ENCODE data around the gene FN3KRP. TPM values are rescaled to one million over a fixed set of nuclear protein-coding genes. Genes with fewer than 3 reads are reported as not detected.

FN3KRP gene, protein sequence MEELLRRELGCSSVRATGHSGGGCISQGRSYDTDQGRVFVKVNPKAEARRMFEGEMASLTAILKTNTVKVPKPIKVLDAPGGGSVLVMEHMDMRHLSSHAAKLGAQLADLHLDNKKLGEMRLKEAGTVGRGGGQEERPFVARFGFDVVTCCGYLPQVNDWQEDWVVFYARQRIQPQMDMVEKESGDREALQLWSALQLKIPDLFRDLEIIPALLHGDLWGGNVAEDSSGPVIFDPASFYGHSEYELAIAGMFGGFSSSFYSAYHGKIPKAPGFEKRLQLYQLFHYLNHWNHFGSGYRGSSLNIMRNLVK
- total RNA-seq, result 10 to 100 TPM; 34.5 to 40.0 TPM
- polyA plus RNA-seq (2013, experiment 1 of 2), result 32.5 TPM
- 33.8 TPM for polyA plus RNA-seq (2013, experiment 2 of 2)
- long read RNA-seq, experiment 1, transcript FN3KRP-201 (6 exons, 1,849 nt), result major isoform, 9 of 21 reads
- long read RNA-seq, experiment 1, partial matches to known transcripts, result 7 of 21 reads
- long read RNA-seq, experiment 1, other reads (novel, unspliced or antisense), result 5 of 21 reads
- long read RNA-seq, experiment 2, transcript FN3KRP-201 (6 exons, 1,849 nt), result major isoform, 108 of 121 reads
- long read RNA-seq, experiment 2, partial matches to known transcripts, result 3 of 121 reads
- long read RNA-seq, experiment 2, other reads (novel, unspliced or antisense), result 7 of 121 reads
- long read RNA-seq, experiment 3, transcript FN3KRP-201 (6 exons, 1,849 nt), result major isoform, 151 of 165 reads
- long read RNA-seq, experiment 3, partial matches to known transcripts, result 2 of 165 reads
- long read RNA-seq, experiment 3, other reads (novel, unspliced or antisense), result 10 of 165 reads
- long read RNA-seq, experiment 4, transcript FN3KRP-201 (6 exons, 1,849 nt), result major isoform, 232 of 274 reads
- long read RNA-seq, experiment 4, transcript FN3KRP-208 (3 exons, 666 nt), result minor isoform, 29 of 274 reads
- long read RNA-seq, experiment 4, partial matches to known transcripts, result 3 of 274 reads
- long read RNA-seq, experiment 4, other reads (novel, unspliced or antisense), result 8 of 274 reads

DNA sequence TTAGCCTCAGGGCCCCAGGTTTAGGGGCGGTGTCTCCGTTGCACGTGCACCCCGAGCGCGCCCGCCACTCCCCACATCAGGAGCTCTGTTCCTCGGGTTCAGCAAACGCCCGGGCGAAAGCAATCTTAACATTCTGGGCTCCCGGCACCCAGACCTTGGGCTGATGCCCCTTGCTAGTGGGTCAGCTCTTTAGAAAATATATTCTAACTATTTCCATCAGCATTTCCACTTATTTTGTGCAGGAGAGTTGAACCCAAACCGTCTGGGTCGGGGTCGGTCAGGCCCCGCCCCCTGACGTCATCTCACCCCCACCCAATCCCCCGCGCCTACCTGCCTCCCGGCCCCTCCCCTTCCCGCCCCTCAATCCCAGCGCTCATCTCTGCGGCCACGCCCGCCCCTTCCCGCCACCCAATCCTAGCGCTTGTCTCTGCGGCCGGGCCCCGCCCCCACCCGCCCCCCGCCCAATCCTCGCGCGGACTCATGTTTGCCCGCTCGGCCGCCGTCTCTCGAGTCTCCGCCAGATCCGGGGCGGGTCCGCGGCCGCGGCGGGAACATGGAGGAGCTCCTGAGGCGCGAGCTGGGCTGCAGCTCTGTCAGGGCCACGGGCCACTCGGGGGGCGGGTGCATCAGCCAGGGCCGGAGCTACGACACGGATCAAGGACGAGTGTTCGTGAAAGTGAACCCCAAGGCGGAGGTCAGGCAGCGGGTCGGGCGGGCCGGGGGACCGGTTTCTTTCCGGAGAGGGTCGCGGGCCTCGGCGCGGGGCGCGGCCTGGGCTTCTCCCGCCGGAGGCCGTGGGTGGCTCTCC, at the start of gene FN3KRP:
FN3KRP (plus strand) TSS at position 504 of the 808 bp plus-strand sequence; CDS start at position 554, 50 bp downstream.
- peak within 1 kb of the TSS; percentile 92 for H3K27ac Mint-ChIP-seq
- no peak for TF ChIP-seq CTCF (conservative IDR thresholded peaks at IDR 0.05)
- H3K36me3 ChIP-seq (ENCODE audit: control insufficient read depth, insufficient read depth, low read length), result peaks cover 20% of the 10 kb centered on the region
- no peaks in the 10 kb centered on the region for H3K4me1 ChIP-seq (ENCODE audit: control insufficient read depth, insufficient read depth, low read length)
- H3K4me3 ChIP-seq (ENCODE audit: low read length), result peak within 1 kb of the TSS; percentile 88
- DNase-seq, result peak; percentile 99
- peak within 1 kb of the TSS; percentile 87 for H3K4me3 Mint-ChIP-seq
- 1 to 2% methylated on average over 32 to 68 of the region's 75 CpGs for WGBS, 2 experiments (ENCODE audit: insufficient coverage in 1 of 2, insufficient read length in 1 of 2)
- H3K9me3 ChIP-seq (ENCODE audit: control insufficient read depth, low read length), result no peaks in the 10 kb centered on the region
- H3K36me3 Mint-ChIP-seq (ENCODE audit: low read depth), result peaks cover 18% of the 10 kb centered on the region
- no peak within 1 kb of the TSS for H3K27ac ChIP-seq (ENCODE audit: low read depth, low read length)
- H3K4me1 Mint-ChIP-seq, result peaks cover 7% of the 10 kb centered on the region
- H3K27me3 ChIP-seq (ENCODE audit: control insufficient read depth, insufficient read depth, low read length, poor library complexity, severe bottlenecking), result no peaks in the 10 kb centered on the region
- H3K9me3 Mint-ChIP-seq, result no peaks in the 10 kb centered on the region
- peaks cover 14% of the 10 kb centered on the region for H3K27me3 Mint-ChIP-seq (ENCODE audit: insufficient read depth)
- H3K9ac ChIP-seq (ENCODE audit: extremely low read depth, low read length, poor library complexity, severe bottlenecking), result peak within 1 kb of the TSS; percentile 63

GRCh38 chr17:82666931-82667667, 49.4 kb upstream of the FN3KRP start:
- Histone ChIP-seq H3K27me3 (ENCODE audit: control insufficient read depth, insufficient read depth, low read length, poor library complexity, severe bottlenecking) (no peaks in the 10 kb centered on the region), H3K4me3 (ENCODE audit: low read length) (no peak overlapping the region), H3K27ac (ENCODE audit: low read depth, low read length) (no peak overlapping the region), H3K36me3 (ENCODE audit: control insufficient read depth, insufficient read depth, low read length) (no peaks in the 10 kb centered on the region), H3K9me3 (ENCODE audit: control insufficient read depth, low read length) (no peaks in the 10 kb centered on the region), H3K9ac (ENCODE audit: extremely low read depth, low read length, poor library complexity, severe bottlenecking) (no peak overlapping the region), H3K4me1 (ENCODE audit: control insufficient read depth, insufficient read depth, low read length) (no peaks in the 10 kb centered on the region)
- Mint-ChIP-seq H3K4me1 (peaks cover 9% of the 10 kb centered on the region), H3K27me3 (ENCODE audit: insufficient read depth) (no peaks in the 10 kb centered on the region), H3K27ac (no peak overlapping the region), H3K36me3 (ENCODE audit: low read depth) (no peaks in the 10 kb centered on the region), H3K9me3 (no peaks in the 10 kb centered on the region), H3K4me3 (no peak overlapping the region)
- no peak for TF ChIP-seq CTCF (conservative IDR thresholded peaks at IDR 0.05)
- WGBS, 2 experiments (ENCODE audit: insufficient coverage in 1 of 2, insufficient read length in 1 of 2), result 88 to 90% methylated on average over 24 to 28 of the region's 28 CpGs
- no peak for DNase-seq

Data from endodermal cell (in vitro differentiated cells).